22Rv1 (cell line): ENCODE data around the gene EEF1AKMT3.

Experiments used
- ZFX ChIP-seq: fragments of 450-650 bp; IDR thresholded peaks from 2 replicates; pipeline ENCODE4 v1.6.1; 2017; ENCODE audit warnings: antibody characterized with exemption, borderline replicate concordance
- TF ChIP-seq, protein P1 (sequence below): fragments of 450-650 bp; IDR thresholded peaks from 2 replicates; pipeline ENCODE4 v1.5.1; 2017; ENCODE audit warnings: mild to moderate bottlenecking

DNA sequence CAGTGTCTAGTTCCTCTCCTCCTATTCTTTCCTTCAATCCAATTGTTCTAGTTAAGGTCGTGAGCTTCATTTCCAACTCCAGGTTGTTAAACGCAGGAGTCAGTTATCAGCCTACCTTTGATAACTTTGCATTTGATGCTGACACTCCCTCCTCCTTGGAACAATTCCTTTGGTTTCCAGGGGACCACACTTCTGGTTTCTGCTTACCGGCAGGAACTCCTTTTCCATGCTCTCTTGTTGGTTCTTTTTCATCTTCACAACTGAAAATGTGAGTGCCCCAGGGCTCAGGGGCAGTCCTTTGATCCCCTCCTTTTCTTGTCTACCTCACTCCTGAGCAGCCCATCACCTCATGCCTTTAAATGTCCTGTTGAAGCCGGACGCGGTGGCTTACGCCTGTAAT is 5.0 kb downstream of the EEF1AKMT3 start:
- TF ChIP-seq, protein P1, sequence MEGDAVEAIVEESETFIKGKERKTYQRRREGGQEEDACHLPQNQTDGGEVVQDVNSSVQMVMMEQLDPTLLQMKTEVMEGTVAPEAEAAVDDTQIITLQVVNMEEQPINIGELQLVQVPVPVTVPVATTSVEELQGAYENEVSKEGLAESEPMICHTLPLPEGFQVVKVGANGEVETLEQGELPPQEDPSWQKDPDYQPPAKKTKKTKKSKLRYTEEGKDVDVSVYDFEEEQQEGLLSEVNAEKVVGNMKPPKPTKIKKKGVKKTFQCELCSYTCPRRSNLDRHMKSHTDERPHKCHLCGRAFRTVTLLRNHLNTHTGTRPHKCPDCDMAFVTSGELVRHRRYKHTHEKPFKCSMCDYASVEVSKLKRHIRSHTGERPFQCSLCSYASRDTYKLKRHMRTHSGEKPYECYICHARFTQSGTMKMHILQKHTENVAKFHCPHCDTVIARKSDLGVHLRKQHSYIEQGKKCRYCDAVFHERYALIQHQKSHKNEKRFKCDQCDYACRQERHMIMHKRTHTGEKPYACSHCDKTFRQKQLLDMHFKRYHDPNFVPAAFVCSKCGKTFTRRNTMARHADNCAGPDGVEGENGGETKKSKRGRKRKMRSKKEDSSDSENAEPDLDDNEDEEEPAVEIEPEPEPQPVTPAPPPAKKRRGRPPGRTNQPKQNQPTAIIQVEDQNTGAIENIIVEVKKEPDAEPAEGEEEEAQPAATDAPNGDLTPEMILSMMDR, result no peak
- TF ChIP-seq ZFX, result no peak
